Ovary (tissue), 9 donors: ENCODE results near the gene AGBL4. TPM values are rescaled to one million over a fixed set of nuclear protein-coding genes. Genes with fewer than 3 reads are reported as not detected.

ENCODE experiments used
- DNase-seq, 5 donors: peaks; one replicate each; pipeline ENCODE4 v3.0.0-alpha.2; 2019 to 2020
- H3K27ac ChIP-seq, 2 donors: fragments of 200-600 bp; one replicate each; pipeline versions ENCODE4 v1.5.1 to v1.8.0; 2019 to 2022
- H3K27me3 ChIP-seq: fragments of 200-600 bp; one replicate; pipeline ENCODE4 v1.8.0; 2022
- H3K36me3 ChIP-seq: fragments of 200-600 bp; sonication (generic); one replicate; pipeline ENCODE4 v1.5.1; 2019
- H3K4me1 ChIP-seq: one replicate; pipeline ENCODE4 v1.8.1; 2013; ENCODE audit warnings: mild to moderate bottlenecking, moderate library complexity; ENCODE audit not compliant: insufficient read depth
- H3K4me3 ChIP-seq: fragments of 200-600 bp; sonication (generic); one replicate; pipeline ENCODE4 v1.5.1; 2017
- H3K9me3 ChIP-seq, 2 donors: fragments of 200-600 bp in 1 of 2; sonication (generic) in 1 of 2; one replicate each; pipeline versions ENCODE4 v1.5.1 to v1.8.1; 2013 to 2019; ENCODE audit warnings: mild to moderate bottlenecking in 1 of 2, moderate library complexity in 1 of 2
- CTCF ChIP-seq, 3 donors: fragments of 450-650 bp in 2 of 3; fragments of 200-600 bp in 1 of 3; IDR thresholded peaks; one replicate each; pipeline versions ENCODE4 v1.5.1 to v1.8.0; 2016 to 2022; ENCODE audit warnings: antibody characterized with exemption in 3 of 3, mild to moderate bottlenecking in 1 of 3
- EP300 ChIP-seq: sonication (generic); formaldehyde crosslinking; IDR thresholded peaks from one replicate; pipeline ENCODE4 v1.6.1; 2017; ENCODE audit warnings: antibody characterized with exemption
- POLR2A ChIP-seq: fragments of 450-650 bp; IDR thresholded peaks from one replicate; pipeline ENCODE4 v1.6.1; 2017; ENCODE audit warnings: antibody characterized with exemption, mild to moderate bottlenecking, moderate library complexity
- WGBS, 3 donors: extraction: QIAGEN DNeasy Blood & Tissue Kit in 1 of 3; methylation state at CpG; one replicate each; pipeline versions ENCODE4 v1.1.5 to v1.1.7; 2013 to 2017; 5-methylcytosine and 5-hydroxymethylcytosine counted together
- intact Hi-C, 4 donors: fragments of 100-400 bp; cut with DNase I; formaldehyde crosslinking; loops; one replicate each; pipeline versions ENCODE4 v1.11.0 to v1.15.1; 2022 to 2023
- polyA plus RNA-seq, 2 donors: library from polyadenylated mRNA; stranded (reverse); fragments of 200-250 nt in 1 of 2; fragments of 350-450 nt in 1 of 2; fragmentation: Illumina TruSeq in 1 of 2; extraction: RNeasy Lipid Tissue Mini Kit (QIAGEN cat#74804) in 1 of 2; gene quantifications; one replicate each; pipeline ENCODE4 v1.2.3, GENCODE V29; 2013 to 2014
- total RNA-seq, 7 donors: library from RNA; depleted of rRNA in 2 of 7; stranded (reverse); fragments of >200 nt in 2 of 7; fragmentation: NEBNext Ultra II Directional in 3 of 7; extraction: Animal tissue kit (Norgen Biotek cat#: 25700) in 3 of 7; gene quantifications; one replicate each; pipeline versions ENCODE4 v1.1.0 to v1.2.4, GENCODE V29; 2016 to 2023
- donor health status: DM: no; HTN: no; CAD: no; lungs with moderate emphysema.
- donor health status: DM: no; HTN: no; CAD: no.
- donor health status: Bipolar disorder and iron deficiency.
- donor health status: DM: yes; HTN: yes; CAD: no.
- donor health status: DM: no; HTN: no; CAD: no.
- donor health status: DM: yes; HTN: yes; CAD: no.

Gene AGBL4
- total and polyA plus RNA-seq, 9 donors = 0.15 to 6.2 (median 0.64) TPM

- no peaks in the 10 kb centered on the region for H3K36me3 ChIP-seq
- H3K4me1 ChIP-seq = no peaks in the 10 kb centered on the region
- TF ChIP-seq CTCF (IDR thresholded peaks at IDR 0.05) (no peak), POLR2A (no peak), EP300 (no peak)
- H3K9me3 ChIP-seq = no peaks in the 10 kb centered on the region
- H3K27me3 ChIP-seq = no peaks in the 10 kb centered on the region
- DNase-seq = no peak
- no peak overlapping the region for H3K4me3 ChIP-seq
- no peak overlapping the region for H3K27ac ChIP-seq
- intact Hi-C loops = no loop called here
Observed at GRCh38 chr1:49626472-49626871, 397.3 kb downstream of the AGBL4 start.

DNA sequence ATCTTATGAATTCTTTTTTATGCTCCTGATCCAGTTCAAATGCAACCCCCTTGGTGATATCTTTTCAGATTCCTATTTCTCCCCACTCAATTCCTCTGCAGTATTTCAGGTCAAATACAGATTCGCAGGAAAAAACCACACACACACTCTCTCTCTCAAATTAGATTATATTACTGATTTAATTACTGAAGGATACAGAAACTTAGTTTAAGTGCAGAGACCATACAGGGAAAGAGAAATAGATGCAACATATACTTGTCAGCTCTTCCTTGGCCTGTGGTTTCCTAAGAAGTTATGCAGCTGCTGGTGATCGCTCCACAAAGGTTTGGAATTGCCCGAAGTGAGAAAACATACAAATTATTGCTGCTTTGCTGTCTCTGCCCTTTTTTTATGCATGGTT, 400.9 kb downstream of the AGBL4 start:
- Histone ChIP-seq H3K4me1 (no peaks in the 10 kb centered on the region), H3K4me3 (no peak overlapping the region), H3K27me3 (no peaks in the 10 kb centered on the region), H3K36me3 (no peaks in the 10 kb centered on the region), H3K9me3 (no peaks in the 10 kb centered on the region), H3K27ac (no peak overlapping the region)
- WGBS, 3 donors = 84 to 89% (median 88%) methylated on average over 3 of the region's 3 CpGs
- intact Hi-C loops = no loop called here
- TF ChIP-seq CTCF (IDR thresholded peaks at IDR 0.05) (no peak), EP300 (no peak), POLR2A (no peak)
- DNase-seq = no peak

GRCh38 chr1:49606082-49606481, 417.7 kb downstream of the AGBL4 start:
- no peaks in the 10 kb centered on the region for H3K4me1 ChIP-seq
- H3K27me3 ChIP-seq = no peaks in the 10 kb centered on the region
- DNase-seq = no peak
- TF ChIP-seq EP300 (no peak), CTCF (IDR thresholded peaks at IDR 0.05) (no peak), POLR2A (no peak)
- no peaks in the 10 kb centered on the region for H3K36me3 ChIP-seq
- H3K27ac ChIP-seq = no peak overlapping the region
- no peaks in the 10 kb centered on the region for H3K9me3 ChIP-seq
- H3K4me3 ChIP-seq = no peak overlapping the region
- intact Hi-C loops = no loop called here
- 78 to 84% (median 78%) methylated on average over 5 of the region's 5 CpGs for WGBS, 3 donors

GRCh38 chr1:49597436-49597835, 426.3 kb downstream of the AGBL4 start:
- H3K36me3 ChIP-seq = no peaks in the 10 kb centered on the region
- H3K4me3 ChIP-seq = no peak overlapping the region
- H3K4me1 ChIP-seq = no peaks in the 10 kb centered on the region
- no peaks in the 10 kb centered on the region for H3K9me3 ChIP-seq
- DNase-seq = no peak
- TF ChIP-seq EP300 = no peak
- no peak for TF ChIP-seq POLR2A
- no peak for TF ChIP-seq CTCF (IDR thresholded peaks at IDR 0.05)
- H3K27ac ChIP-seq = no peak overlapping the region
- intact Hi-C loops = no loop called here
- H3K27me3 ChIP-seq = no peaks in the 10 kb centered on the region
